MM.1S (cell line): ENCODE data around the gene DLX4.

Experiments
- DNase-seq: peaks from one replicate; pipeline ENCODE4 v3.0.0-alpha.2; 2015
- H2AFZ ChIP-seq: fragments of 300-600 bp; sonication (generic); 2 replicates; pipeline ENCODE4 v1.6.0; 2016; ENCODE audit warnings: antibody characterized with exemption, low read length
- H3F3A ChIP-seq: fragments of 300-600 bp; sonication (generic); 2 replicates; pipeline ENCODE4 v1.6.1; 2016; ENCODE audit warnings: mild to moderate bottlenecking, antibody characterized with exemption, low read length, moderate library complexity, mixed read lengths; ENCODE audit not compliant: insufficient read depth
- H3K27ac ChIP-seq: fragments of 300-600 bp; sonication (generic); 2 replicates; pipeline ENCODE4 v1.5.1; 2016; ENCODE audit warnings: mild to moderate bottlenecking, low read length
- H3K27me3 ChIP-seq: fragments of 300-600 bp; sonication (generic); replicated peaks from 2 replicates; pipeline ENCODE4 v1.6.0; 2016; ENCODE audit warnings: low read length; ENCODE audit not compliant: insufficient read depth
- H3K36me3 ChIP-seq: fragments of 300-600 bp; sonication (generic); replicated peaks from 2 replicates; pipeline ENCODE4 v1.6.1; 2016; ENCODE audit warnings: mild to moderate bottlenecking, low read length, mixed read lengths; ENCODE audit not compliant: insufficient read depth
- H3K4me1 ChIP-seq: fragments of 300-600 bp; sonication (generic); 2 replicates; pipeline ENCODE4 v1.6.1; 2016; ENCODE audit warnings: low read length, mixed read lengths
- H3K4me2 ChIP-seq: fragments of 300-600 bp; sonication (generic); 2 replicates; pipeline ENCODE4 v1.6.0; 2016; ENCODE audit warnings: low read depth, low read length
- H3K4me3 ChIP-seq: fragments of 300-600 bp; sonication (generic); 2 replicates; pipeline ENCODE4 v1.5.1; 2016; ENCODE audit warnings: low read length, mixed read lengths
- H3K79me2 ChIP-seq: fragments of 300-600 bp; sonication (generic); 2 replicates; pipeline ENCODE4 v1.6.1; 2016; ENCODE audit warnings: mixed run types, low read length, mixed read lengths
- H3K9ac ChIP-seq: fragments of 300-600 bp; sonication (generic); 2 replicates; pipeline ENCODE4 v1.6.1; 2016; ENCODE audit warnings: low read length, mixed read lengths
- H3K9me2 ChIP-seq: fragments of 300-600 bp; sonication (generic); replicated peaks from 2 replicates; pipeline ENCODE4 v1.6.1; 2016; ENCODE audit warnings: mild to moderate bottlenecking, low read length, mixed read lengths; ENCODE audit not compliant: insufficient read depth
- H3K9me3 ChIP-seq: fragments of 300-600 bp; sonication (generic); replicated peaks from 2 replicates; pipeline ENCODE4 v1.6.1; 2016; ENCODE audit warnings: mild to moderate bottlenecking, low read length, mixed read lengths; ENCODE audit not compliant: insufficient read depth
- H4K20me1 ChIP-seq: fragments of 300-600 bp; sonication (generic); 2 replicates; pipeline ENCODE4 v1.6.1; 2016; ENCODE audit warnings: mild to moderate bottlenecking, low read length, moderate library complexity, mixed read lengths; ENCODE audit not compliant: insufficient read depth
- EZH2 ChIP-seq: fragments of 300-600 bp; sonication (generic); optimal IDR thresholded peaks from 2 replicates; pipeline ENCODE3; 2017; ENCODE audit warnings: low read depth, mild to moderate bottlenecking, antibody characterized with exemption, low read length, mixed read lengths
- EZH2phosphoT487 ChIP-seq: fragments of 300-600 bp; sonication (generic); IDR thresholded peaks from 2 replicates; pipeline ENCODE4 v1.6.1; 2018; ENCODE audit warnings: antibody characterized with exemption, low read length
- TF ChIP-seq, protein P1 (sequence below): fragments of 300-600 bp; sonication (generic); IDR thresholded peaks from 2 replicates; pipeline ENCODE4 v1.5.1; 2016; ENCODE audit warnings: antibody characterized with exemption, low read length, mixed read lengths

DLX4 gene

DNA sequence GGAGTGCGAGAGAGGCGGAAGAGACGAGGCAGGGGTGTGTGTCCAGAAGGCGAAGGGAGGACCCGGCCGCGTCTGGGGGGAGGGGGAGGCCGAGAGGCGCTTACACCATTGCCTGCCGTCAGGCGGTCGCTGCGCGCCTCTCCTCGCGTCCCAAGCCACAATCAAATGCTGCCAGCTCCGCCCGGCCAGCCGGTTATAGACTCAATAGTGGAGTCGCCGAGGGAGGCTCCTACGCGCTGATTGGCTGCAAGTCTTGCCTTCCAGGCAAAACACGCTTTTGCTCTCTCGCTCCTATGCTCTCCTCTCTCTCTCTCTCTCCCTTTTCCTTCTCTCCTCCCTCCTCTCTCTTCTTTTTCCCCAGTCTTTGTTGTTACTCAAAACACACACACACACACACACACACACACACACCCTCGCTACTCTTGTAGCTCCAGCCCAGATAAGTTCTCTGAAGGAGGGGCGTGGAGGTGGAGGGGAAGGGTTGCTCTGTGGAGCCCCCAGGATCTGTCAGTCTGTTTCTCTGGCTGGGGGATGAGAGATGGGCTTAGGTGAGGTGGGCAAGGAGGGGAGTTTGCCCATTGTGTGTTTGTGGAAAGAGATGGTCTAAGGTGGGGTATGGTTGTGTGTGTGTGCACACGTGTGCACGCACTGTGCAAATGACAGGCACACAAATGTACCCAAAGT, 26.2 kb downstream of the DLX4 start, which contains the start of gene DLX3:
Gene DLX3, minus strand, starts transcription at position 170 of the 684 bp plus-strand sequence. CDS start 226 bp downstream, outside the sequence.
- Histone ChIP-seq H4K20me1 (no peaks in the 10 kb centered on the region), H3K79me2 (no peaks in the 10 kb centered on the region), H3K27ac (no peak within 1 kb of the TSS), H3K27me3 (peaks cover 91% of the 10 kb centered on the region), H3K9me2 (no peaks in the 10 kb centered on the region), H2AFZ (no peak within 1 kb of the TSS), H3K9ac (no peak within 1 kb of the TSS), H3K4me1 (no peaks in the 10 kb centered on the region), H3K36me3 (no peaks in the 10 kb centered on the region), H3K9me3 (no peaks in the 10 kb centered on the region), H3K4me2 (peak within 1 kb of the TSS; percentile 22; the same call in 1 of the 2 replicates), H3K4me3 (no peak within 1 kb of the TSS), H3F3A (no peaks in the 10 kb centered on the region; the same call in 1 of the 2 replicates)
- no peak for DNase-seq
- TF ChIP-seq, protein P1, sequence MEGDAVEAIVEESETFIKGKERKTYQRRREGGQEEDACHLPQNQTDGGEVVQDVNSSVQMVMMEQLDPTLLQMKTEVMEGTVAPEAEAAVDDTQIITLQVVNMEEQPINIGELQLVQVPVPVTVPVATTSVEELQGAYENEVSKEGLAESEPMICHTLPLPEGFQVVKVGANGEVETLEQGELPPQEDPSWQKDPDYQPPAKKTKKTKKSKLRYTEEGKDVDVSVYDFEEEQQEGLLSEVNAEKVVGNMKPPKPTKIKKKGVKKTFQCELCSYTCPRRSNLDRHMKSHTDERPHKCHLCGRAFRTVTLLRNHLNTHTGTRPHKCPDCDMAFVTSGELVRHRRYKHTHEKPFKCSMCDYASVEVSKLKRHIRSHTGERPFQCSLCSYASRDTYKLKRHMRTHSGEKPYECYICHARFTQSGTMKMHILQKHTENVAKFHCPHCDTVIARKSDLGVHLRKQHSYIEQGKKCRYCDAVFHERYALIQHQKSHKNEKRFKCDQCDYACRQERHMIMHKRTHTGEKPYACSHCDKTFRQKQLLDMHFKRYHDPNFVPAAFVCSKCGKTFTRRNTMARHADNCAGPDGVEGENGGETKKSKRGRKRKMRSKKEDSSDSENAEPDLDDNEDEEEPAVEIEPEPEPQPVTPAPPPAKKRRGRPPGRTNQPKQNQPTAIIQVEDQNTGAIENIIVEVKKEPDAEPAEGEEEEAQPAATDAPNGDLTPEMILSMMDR = no peak
- TF ChIP-seq EZH2phosphoT487 (no peak), EZH2 (no peak)

DNA sequence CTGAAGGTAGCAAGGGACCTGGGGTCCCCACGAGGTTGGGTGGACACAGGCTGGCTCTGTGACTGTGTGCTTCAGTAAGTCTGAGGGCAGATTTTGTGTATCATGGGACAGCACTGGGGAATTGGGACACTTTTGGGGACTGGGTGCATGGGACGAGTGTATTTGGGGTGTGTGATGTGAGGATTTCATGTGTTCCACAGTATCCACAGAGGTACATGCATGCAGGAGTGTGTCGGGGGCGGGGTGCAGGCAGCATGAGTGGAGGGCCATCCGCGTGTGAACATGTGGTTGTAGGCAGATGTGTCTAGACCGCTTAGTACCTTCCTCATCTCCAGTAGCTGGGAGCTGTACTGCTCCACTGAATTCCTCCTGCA, 27.1 kb downstream of the DLX4 start:
- TF ChIP-seq EZH2 = no peak
- TF ChIP-seq EZH2phosphoT487 = no peak
- TF ChIP-seq, protein P1 = no peak
- no peaks in the 10 kb centered on the region; the same call in 1 of the 2 replicates for H3F3A ChIP-seq
- H3K27me3 ChIP-seq = peaks cover 91% of the 10 kb centered on the region
- H2AFZ ChIP-seq = no peak overlapping the region
- no peaks in the 10 kb centered on the region for H3K4me1 ChIP-seq
- no peaks in the 10 kb centered on the region for H3K9me2 ChIP-seq
- H3K9ac ChIP-seq = no peak overlapping the region
- no peak overlapping the region for H3K4me3 ChIP-seq
- no peak for DNase-seq
- no peaks in the 10 kb centered on the region for H3K79me2 ChIP-seq
- H4K20me1 ChIP-seq = no peaks in the 10 kb centered on the region
- no peaks in the 10 kb centered on the region for H3K36me3 ChIP-seq
- H3K27ac ChIP-seq = no peak overlapping the region
- H3K9me3 ChIP-seq = no peaks in the 10 kb centered on the region
- peak overlapping the region; percentile 98 for H3K4me2 ChIP-seq

DNA sequence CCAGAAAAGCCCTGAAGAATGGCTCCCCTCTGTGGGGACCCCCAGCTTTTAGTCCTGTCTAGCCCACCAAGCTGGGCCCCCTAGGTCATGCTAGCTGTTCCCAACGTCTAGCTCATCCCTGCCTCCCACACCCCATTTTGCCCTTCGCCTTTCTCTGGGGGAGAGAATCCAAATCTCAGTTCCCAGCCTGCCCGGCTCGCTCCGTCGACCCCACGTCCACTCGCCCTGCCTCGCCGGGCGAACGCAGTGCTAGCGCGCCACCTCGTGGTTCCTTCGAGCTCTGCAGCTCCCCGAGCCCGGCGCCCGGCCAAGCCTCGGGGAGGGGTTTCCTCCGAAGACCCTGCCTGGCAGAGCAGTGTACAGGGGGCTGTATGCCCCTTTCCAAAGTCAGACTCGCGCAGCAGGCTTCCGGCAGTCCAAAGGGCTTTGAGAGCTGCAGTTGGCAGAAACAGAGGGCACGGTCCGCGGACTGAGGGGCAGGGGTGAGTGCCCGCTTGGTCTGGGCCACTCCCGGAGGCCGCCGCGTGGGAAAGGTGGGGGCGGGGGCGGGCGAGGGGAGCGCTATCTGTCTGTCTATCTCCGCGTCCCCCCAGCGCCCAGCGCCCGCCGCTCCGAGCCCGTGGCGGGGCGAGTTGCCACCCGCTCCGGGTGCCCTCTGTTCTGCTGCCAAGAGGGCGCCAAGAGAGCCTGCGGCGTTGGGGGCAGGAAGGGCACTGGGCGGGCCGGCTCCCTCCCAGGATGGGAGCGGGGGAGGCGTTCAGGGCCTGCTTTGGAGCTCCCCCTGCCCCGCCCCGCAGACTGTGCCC, 27.7 kb downstream of the DLX4 start:
- peak overlapping the region; percentile 93 for H2AFZ ChIP-seq
- no peaks in the 10 kb centered on the region for H3K9me2 ChIP-seq
- TF ChIP-seq, protein P1 = peak; percentile 98
- TF ChIP-seq EZH2 = no peak
- peak; percentile 34 for DNase-seq
- peaks cover 91% of the 10 kb centered on the region for H3K27me3 ChIP-seq
- no peak overlapping the region for H3K9ac ChIP-seq
- H3K36me3 ChIP-seq = no peaks in the 10 kb centered on the region
- no peak overlapping the region for H3K27ac ChIP-seq
- no peaks in the 10 kb centered on the region; the same call in 1 of the 2 replicates for H3F3A ChIP-seq
- no peaks in the 10 kb centered on the region for H3K4me1 ChIP-seq
- peak overlapping the region; percentile 65 for H3K4me3 ChIP-seq
- H4K20me1 ChIP-seq = no peaks in the 10 kb centered on the region
- H3K9me3 ChIP-seq = no peaks in the 10 kb centered on the region
- H3K79me2 ChIP-seq = no peaks in the 10 kb centered on the region
- H3K4me2 ChIP-seq = peak overlapping the region; percentile 98
